Eye (tissue), 1 donor: ENCODE measurements around the gene HPCA.
A peak's percentile ranks its signal among the peaks of the same experiment; 100 is the strongest.
"Not testable (repeated sequence)": the region's sequence is repeated elsewhere in the genome, so short reads cannot be mapped to it uniquely, and the experiment has no call there.

Experiments used
- DNase-seq: peaks from one replicate; pipeline ENCODE4 v3.0.0-alpha.2; 2015

The HPCA gene

DNA sequence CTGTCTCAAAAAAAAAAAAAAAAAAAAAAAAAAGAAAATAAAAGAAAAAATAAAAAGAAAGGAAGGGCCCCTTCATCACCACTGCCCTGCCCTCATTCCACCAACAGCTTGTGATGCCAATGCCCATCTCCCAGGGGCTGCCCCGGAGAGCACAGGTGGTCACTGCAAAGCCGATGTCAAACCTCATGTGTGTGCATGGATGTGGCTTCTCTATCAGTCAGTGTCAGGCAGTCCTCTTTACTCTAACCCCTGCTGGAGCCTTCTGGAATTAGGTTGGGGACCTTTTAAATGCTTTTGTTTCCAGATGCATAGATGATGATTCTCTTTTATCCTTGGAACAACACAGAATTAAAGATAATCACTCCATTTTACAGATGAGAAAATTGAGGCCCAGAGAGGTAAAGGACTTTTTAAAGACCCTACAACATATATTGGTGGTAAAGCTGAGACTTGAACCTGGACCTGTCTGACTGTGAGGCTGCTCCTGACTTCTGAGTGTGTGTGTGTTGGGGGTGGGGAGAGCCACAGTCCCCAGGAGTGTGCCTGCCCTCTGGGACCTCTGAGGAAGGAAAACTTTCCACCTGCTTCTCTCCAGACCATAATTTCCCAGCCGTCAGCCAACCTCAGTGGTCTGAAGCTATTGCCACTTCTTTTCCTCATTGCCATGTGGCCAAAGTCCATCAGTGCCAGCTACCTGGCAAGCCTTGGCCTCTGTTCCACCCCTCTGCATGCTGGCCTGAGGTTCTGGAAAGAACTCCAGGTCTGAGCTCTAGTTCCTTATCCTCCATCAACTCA lies 17.9 kb downstream of the HPCA start:
- no peak for DNase-seq

DNA sequence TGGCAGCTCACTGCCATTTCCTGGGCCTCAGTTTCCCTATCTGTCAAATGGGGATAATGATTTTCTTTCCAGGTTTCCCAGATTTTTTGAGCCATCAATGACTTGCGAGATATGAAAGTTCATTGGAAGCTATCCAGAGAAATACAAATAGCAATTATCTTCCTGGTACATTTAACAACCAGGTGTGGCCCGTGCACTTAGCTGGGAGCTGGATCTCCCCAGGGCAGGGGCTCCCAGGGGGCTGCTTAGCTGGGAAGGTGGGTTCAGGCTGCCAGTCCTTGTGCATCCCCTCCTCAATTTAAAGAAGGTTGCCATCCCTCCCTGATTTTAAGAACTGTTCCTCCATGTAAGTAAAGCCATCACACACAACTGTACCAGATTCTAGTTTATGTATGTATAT lies 18.5 kb downstream of the HPCA start:
- DNase-seq, result no peak

DNA sequence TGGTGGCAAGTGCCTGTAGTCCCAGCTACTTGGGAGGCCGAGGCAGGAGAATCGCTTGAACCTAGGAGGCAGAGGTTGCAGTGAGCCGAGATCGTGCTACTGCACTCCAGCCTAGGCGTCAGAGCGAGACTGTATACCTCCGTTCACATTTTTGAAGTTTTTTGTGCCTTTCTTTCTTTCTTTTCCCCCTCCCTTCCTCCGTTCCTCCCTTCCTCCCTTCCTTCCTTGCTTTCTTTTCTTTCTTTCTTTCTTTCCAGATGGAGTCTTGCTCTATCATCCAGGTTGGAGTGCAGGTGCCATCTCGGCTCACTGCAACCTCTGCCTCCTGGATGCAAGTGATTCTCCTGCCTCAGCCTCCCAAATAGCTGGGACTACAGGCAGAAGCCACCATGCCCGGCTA lies 19.3 kb downstream of the HPCA start:
- not testable (repeated sequence) for DNase-seq

DNA sequence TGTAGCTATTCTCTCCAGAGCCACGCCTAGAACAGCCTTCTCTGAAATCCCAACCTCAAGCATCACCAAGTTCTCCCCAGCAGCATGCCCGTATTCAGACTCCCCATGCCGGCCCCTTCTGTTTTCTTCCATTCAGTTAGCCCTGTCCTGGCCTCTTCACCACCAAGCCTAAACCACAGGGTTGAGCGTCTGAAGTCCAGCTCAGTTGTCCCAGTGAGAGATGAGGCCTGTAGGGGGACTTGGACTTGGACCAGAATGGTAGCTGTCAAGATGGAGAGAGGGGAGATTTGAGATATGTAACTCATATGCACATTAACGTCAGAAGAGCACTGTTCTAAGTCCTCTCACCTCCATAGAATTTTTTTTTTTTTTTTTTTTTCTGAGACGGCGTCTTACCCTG lies 20.4 kb downstream of the HPCA start:
- no peak for DNase-seq

DNA sequence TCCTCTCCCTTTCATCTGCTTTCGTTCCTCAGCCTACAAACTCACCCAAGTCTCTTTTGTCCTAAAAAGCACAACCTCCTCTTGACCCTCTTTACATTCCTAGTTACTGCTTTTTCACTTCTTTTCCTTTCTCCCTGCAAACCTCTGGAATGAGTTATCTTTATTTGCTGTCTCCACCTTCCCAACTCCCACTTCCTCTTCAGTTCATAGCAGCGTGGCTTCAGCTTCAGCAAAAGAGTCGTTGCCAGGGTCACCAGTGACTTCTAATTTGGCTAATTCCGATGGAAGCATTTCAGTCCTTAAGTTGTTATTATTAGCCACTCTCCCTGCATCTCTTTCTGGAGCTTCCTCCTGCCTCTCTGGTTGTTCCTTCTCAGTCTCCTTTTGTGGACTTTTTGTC lies 21.1 kb downstream of the HPCA start:
- no peak for DNase-seq

DNA sequence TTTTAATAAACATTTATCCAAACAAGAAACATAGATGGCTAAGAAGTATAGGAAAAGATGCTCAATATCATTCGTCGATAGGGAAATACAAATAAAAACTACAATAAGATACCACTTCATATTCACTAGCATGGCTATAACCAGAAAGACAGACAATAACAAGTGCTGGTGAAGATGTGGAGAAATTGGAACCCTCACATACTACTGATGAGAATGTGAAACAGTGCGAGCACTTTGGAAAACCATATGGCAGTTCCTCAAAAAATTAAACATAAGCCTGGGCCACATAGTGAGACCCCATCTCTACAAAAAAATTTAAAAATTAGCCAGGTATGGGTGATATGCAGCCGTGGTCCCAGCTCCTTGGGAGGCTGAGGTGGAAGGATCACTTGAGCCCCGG lies 24.0 kb downstream of the HPCA start:
- no peak for DNase-seq

GRCh38 chr1:32915766-32916706 lies 29.7 kb downstream of the HPCA start:
- no peak for DNase-seq

GRCh38 chr1:32917521-32917920 lies 31.2 kb downstream of the HPCA start:
- DNase-seq, result no peak

- no peak for DNase-seq
These were observed 31.9 kb downstream of the HPCA start for GRCh38 chr1:32918179-32918578.

DNA sequence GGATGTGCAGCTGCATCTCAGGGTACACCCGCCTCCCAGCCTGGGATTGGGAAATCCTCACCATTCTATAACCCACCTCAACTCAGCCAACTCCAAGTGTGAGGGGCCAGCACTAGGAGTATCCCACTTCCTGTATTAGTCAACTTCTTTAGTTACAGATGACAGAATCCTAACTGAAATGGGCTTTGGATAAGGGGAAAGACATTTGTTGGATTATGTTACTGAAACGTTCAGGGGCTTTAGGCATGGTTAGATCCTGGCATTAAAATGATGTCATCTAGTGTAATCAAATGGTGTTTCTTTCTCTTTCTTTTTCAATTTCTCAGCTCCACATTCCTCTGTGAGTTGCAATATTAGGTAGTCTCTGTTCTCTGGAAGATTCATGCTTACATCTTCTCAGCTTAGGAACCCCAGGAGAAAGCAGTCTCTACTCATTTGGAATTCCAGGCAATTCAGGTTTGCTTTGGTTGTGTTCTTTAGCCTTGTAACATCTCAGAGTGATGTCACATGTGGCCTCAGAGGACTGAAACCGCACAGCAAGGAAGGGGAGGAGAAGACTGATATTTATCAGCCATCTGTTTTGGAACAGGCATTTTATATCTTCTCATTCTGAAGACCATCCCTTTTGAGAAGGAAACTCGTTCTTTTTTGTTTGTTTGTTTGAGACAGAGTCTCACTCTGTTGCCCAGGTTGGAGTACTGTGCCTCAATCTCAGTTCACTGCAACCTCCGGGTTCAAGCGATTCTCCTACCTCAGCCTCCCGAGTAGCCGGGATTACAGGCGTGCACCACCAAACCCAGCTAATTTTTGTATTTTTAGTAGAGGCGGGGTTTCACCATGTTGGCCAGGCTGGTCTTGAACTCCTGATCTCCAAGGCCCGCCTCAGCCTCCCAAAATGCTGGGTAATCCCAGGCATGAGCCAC lies 33.8 kb downstream of the HPCA start:
- DNase-seq, result peak; percentile 16

GRCh38 chr1:32920833-32921232 lies 34.5 kb downstream of the HPCA start:
- no peak for DNase-seq

DNA sequence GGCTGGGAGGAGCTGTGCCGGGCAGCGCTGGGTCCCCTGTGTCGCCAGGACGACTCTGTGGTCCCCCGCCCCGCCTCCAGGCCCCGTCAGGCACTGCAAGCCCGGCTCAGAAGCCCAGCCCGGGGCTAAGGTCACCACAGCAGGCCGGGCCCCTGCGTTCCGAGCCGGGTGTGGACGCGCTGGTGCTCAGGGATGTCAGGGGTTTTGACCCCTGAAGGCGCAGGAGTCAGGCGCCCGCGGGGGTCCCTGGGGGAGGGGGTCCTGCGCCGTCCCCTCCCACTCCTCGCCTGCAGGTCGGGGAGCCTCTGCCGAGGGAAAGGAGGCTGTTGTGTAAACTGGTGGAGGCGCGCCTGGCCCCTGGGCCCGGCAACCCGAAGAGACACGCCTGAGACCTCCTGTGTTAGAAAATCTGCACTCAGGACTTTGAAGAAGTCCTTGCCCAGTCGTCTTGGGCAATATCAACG lies 38.6 kb downstream of the HPCA start:
- DNase-seq, result peak; percentile 54

GRCh38 chr1:32925403-32926162 lies 39.3 kb downstream of the HPCA start:
- peak; percentile 77 for DNase-seq

DNA sequence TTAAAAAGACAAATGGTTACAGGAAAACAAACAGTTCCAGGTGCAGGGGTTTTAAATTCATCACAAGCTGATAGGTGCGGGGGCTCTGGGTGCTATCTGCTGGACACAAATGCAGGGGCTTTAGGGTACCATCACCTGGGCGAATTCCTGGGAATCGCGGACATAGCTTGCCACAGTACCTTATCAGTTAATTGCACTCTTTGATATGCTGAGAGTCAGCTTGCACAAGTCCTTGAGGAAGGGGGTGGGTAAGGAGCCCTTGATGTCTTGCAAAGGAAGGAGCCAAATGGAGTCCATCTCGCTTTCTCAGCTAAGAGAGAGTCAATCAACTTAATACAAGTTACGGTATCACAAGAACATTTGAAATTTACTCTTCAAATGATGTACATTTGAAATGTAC lies 40.3 kb downstream of the HPCA start:
- DNase-seq, result no peak

DNA sequence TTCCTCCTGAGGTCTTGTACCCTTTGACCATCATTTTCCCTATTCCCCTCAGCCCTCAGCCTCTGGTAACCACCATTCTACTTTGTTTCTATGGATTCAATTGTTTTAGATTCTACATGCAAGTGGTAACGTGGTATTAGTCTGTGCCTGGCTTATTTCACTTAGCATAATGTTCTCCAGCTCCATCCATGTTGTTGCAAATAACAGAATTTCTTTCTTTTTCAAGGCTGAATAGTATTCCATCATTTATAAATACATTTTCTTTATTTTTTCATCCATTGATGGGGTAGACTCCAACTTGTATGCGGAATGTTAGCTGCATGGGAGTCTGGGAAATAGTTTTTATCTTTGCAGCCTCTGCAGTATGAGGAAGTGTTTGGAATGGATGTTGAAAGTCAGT lies 41.1 kb downstream of the HPCA start:
- no peak for DNase-seq

DNA sequence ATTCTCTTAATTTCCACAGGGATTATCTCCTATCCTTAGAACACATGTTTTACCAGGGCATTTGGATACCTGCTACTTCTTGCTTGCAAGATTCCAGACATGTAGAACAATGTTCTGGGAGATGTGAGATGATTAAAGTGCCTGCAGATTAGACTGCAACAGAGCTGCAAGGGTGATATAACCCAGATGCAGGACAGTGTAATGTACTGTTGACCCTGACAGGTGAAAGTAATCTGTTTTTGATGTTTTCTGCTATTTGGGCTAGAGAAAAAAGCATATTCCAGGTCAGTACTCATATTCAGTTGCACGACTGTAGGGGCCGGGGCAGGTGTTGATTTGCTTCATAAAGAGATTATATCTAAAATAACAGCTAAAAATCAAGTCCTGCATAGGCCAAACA lies 42.0 kb downstream of the HPCA start:
- no peak for DNase-seq

GRCh38 chr1:32928715-32929114 lies 42.4 kb downstream of the HPCA start:
- DNase-seq, result no peak

DNA sequence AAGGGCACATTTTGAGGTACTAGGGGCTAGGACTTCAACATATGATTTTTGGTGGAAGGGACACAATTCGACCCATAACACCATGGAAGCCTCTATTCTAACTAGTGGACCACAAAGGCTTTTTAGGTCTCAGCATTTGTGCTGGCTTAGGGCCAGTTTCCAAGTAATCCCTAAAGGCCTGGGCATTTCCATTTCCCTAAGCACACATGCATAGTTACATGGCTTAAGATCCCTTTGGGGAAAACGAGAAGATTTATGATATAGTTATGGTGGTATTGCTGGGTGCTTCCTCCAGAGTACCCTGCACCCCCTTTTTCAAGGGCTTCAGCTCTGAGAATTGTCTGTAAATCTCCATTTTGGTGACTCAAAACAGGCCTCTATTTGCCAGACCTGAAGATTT lies 43.1 kb downstream of the HPCA start:
- no peak for DNase-seq

DNA sequence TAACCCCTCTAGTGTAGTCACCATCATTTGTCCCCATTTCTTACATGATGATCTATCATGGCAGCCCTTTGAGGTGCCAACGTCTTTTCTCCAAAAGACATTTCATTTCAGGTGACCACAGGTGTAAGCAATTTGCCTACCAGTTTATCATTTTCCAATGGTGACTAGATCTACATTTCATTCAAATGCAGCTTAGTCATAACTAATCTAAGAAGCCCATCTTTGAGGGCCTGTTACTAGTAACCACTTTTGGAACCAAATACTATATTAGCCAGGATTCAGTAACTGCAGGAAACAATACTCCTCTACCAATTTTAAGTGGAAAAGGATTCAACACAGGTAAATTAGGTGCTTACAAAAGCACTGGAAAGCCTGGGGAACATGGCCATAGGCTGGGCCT lies 45.5 kb downstream of the HPCA start:
- no peak for DNase-seq

GRCh38 chr1:32933742-32934322 lies 47.5 kb downstream of the HPCA start:
- DNase-seq, result peak; percentile 22

DNA sequence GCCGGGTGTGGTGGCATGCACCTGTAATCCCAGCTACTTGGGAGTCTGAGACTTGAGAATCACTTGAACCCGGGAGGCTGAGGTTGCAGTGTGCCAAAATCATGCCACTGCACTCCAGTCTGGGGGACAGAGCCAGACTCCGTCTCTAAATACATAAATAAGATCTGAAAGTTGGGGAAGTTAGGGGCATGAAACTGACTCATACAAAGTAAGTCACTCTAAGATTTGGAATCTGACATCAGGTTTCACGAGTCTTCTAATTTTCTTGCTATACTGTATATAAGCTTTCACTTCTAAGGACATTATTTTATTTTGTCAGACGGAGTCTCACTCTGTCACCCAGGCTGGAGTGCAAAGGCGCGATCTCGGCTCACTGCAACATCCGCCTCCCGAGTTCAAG lies 48.2 kb downstream of the HPCA start:
- DNase-seq, result no peak

DNA sequence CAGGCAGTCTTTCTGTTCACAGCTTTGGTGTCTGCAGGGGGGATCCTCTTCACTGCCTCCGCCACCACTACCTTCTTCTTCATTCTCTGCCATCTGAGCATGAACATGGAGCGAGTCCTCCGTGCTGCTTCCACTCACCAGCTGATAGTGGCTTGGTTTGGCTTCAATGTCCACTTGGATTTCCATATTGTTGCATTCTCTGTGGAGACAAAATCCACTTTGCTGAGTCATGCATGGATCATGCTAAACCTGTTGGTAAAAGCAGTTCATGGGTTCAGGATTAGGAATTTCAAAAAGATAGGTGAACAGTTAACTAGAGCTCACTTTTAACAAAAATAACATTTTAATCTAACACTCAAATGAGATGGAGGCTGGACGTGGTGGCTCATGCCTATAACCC lies 50.8 kb downstream of the HPCA start:
- no peak for DNase-seq
